MM.1S (cell line): Measurements from ENCODE around the gene YJEFN3.

Experiments
- EZH2 ChIP-seq: fragments of 300-600 bp; sonication (generic); optimal IDR thresholded peaks from 2 replicates; pipeline ENCODE3; 2017; ENCODE audit warnings: low read depth, mild to moderate bottlenecking, antibody characterized with exemption, low read length, mixed read lengths
- EZH2phosphoT487 ChIP-seq: fragments of 300-600 bp; sonication (generic); IDR thresholded peaks from 2 replicates; pipeline ENCODE4 v1.6.1; 2018; ENCODE audit warnings: antibody characterized with exemption, low read length
- TF ChIP-seq, protein P1 (sequence below): fragments of 300-600 bp; sonication (generic); IDR thresholded peaks from 2 replicates; pipeline ENCODE4 v1.5.1; 2016; ENCODE audit warnings: antibody characterized with exemption, low read length, mixed read lengths

DNA sequence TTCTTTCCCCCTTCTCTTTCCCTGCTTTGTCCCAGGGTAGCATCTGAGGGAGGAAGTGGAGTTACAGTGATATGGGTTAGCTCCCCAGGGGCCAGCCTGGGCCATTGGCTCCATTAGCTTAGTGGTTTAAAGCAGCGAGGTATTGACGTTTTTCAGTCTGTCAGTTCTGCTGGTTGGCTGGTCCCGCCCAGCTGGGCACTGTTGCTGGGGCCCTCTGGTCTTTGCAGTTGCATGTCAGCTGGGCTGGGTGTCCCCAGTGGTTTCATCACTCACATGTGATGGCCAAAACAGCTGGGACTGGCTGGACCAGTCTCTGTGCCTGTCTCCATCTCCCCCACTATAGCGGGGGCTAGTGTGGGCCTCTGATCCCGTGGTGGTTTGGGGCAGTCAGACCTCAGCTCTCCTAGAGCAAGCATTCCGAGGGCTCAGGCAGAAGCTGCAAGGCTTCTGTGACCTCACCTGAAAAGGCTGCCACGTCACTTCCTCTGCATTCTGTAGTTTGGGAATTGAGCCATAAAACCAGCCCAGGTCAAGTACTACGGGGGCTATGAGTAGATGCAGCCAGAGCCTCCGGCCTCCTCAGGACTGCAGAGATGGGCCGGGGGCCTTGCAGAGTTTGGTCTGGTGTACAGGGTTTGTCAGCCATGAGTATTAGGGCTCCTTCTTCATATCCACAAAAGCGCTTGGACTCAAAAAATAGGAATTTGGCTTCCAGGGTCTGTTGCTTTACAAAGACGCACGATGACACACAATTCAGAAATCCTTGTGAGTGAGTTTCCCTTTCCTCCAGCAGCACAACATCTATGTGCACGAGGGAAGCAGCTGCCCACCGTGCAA is 43.3 kb upstream of the YJEFN3 start:
- TF ChIP-seq, protein P1, sequence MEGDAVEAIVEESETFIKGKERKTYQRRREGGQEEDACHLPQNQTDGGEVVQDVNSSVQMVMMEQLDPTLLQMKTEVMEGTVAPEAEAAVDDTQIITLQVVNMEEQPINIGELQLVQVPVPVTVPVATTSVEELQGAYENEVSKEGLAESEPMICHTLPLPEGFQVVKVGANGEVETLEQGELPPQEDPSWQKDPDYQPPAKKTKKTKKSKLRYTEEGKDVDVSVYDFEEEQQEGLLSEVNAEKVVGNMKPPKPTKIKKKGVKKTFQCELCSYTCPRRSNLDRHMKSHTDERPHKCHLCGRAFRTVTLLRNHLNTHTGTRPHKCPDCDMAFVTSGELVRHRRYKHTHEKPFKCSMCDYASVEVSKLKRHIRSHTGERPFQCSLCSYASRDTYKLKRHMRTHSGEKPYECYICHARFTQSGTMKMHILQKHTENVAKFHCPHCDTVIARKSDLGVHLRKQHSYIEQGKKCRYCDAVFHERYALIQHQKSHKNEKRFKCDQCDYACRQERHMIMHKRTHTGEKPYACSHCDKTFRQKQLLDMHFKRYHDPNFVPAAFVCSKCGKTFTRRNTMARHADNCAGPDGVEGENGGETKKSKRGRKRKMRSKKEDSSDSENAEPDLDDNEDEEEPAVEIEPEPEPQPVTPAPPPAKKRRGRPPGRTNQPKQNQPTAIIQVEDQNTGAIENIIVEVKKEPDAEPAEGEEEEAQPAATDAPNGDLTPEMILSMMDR, result no peak
- no peak for TF ChIP-seq EZH2
- TF ChIP-seq EZH2phosphoT487, result no peak
